Colon (tissue), 2 donors: ENCODE results near the gene FBH1.
"Not testable (repeated sequence)": the region's sequence is repeated elsewhere in the genome, so short reads cannot be mapped to it uniquely, and the experiment has no call there.

Experiments used
- FAIRE-seq: peaks from 2 replicates; lab custom pipeline; 2012; peaks lifted over from hg19 to GRCh38; lab: Jason Lieb, UNC
- donor health status: control.
- donor health status: control.

The FBH1 gene

DNA sequence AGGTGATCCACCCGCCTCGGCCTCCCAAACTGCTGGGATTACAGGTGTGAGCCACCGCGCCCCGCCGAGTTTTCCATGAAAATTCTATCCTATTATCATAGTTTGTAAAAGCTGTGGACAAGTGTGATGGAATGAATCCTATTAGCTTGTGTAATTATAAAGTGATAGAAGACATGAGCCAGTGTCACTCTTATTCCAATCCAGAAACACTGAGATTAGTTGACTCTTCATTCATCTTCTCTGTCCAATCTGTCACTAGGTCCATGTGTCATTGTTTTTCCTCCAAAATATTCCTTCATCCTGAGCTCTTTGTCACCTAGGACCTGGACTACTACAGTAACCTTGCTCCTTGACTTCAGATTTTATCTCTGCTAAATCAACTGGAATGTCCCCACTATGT lies 13.5 kb downstream of the FBH1 start:
- FAIRE-seq = no peak

DNA sequence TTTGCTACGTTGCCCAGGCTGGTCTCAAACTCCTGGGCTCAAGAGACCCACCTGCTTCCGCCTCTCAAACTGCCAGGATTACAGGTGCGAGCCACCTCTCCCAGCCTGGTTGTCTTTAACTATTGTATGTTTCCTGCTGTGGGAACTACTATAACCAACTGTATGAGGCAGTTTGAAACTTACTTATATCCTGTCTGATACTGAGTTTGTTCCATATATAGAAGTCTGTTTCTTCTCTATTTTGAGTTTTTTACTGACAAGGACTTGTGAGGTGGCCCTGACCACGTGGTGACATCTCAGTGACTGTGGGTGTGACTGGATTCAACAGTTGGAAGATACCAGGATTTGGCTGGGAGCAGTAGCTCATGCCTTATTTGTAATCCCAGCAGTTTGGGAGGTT lies 14.2 kb downstream of the FBH1 start:
- FAIRE-seq = no peak

DNA sequence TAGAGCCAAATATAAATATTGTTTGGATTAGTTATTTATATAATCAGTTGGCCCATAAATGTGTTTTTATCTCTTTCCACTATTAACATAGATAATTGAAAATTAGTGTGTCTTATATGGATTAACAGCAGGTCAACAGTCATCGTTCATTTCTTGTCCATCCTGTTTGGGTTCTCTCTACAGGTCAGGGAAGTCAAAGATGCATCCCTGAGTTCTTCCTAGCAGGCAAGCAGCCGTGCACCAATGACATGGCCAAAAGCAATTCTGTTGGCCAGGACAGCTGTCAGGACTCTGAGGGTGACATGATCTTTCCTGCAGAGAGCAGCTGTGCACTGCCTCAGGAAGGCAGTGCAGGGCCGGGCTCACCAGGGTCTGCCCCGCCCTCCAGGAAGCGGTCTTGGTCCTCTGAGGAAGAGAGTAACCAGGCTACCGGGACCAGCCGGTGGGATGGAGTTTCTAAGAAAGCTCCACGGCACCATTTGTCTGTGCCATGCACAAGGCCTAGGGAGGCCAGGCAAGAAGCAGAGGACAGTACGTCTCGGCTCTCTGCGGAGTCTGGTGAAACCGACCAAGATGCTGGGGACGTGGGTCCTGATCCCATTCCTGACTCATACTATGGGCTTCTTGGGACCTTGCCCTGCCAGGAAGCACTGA lies 15.9 kb downstream of the FBH1 start:
- FAIRE-seq = no peak

DNA sequence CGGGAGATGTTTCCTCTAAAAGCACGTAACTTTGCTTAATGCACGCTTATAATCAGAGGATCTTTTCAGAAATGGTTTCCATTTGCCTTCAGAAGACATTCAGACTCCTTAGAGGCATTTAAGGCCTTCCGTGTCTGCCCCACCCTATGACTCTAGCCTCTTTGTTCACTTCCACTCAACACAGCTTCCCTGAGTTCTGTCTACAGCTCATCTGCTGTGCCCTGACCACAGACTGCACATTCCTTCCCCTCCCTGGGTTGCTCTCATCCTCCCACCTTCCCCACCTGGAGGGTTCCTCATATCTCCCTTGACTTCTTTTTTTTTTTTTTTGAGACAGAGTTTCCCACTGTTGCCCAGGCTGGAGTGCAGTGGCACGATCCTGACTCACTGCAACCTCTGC lies 16.6 kb downstream of the FBH1 start:
- no peak for FAIRE-seq

DNA sequence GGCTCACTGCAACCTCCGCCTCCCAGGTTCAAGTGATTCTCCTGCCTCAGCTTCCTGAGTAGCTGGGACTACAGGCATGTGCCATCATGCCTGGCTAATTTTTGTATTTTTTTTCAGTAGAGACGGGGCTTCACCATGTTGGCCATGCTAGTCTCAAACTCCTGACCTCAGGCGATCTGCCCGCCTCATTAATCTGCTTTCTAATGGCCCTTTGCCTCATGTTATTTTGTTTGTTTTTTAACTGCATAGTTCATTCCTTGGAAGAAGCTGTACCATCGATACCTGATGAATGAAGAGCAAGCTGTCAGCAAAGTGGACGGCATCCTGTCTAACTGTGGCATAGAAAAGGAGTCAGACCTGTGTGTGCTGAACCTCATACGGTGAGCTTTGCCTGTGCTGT lies 18.6 kb downstream of the FBH1 start:
- not testable (repeated sequence) for FAIRE-seq

DNA sequence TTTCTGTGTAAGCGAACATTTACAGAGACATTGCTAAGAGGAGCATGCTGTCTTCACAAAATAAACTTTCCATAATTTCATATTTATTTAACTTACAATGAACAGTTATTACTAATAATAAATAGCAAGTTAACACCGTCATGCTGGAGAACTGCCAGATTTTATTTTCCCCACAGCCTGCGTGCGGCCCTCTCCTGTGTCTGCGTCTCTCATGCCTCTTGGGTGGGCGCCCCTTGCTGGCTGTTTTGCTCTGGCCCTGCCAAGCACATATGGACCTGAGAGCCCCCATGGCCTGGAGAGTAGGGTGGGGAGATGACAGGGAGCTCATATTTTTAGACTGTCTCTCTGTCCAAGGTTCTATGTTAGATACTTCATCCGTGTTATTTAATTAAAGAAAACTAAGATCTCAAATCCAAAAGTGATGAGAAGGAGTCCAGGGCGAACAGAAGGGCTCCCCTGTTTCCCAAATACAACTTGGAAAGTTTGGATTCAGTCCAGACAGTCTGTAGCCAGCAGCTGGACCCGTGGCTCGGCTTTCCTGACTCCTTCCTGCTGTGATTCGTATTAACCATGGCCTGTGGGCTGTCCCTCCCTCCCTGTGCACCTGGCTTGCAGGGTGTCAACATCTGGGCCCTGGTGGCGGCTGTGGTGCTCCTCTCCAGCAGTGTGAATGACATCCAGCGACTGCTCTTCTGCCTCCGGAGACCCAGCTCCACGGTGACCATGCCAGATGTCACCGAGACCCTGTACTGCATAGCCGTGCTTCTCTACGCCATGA lies 20.5 kb downstream of the FBH1 start:
- no peak for FAIRE-seq

DNA sequence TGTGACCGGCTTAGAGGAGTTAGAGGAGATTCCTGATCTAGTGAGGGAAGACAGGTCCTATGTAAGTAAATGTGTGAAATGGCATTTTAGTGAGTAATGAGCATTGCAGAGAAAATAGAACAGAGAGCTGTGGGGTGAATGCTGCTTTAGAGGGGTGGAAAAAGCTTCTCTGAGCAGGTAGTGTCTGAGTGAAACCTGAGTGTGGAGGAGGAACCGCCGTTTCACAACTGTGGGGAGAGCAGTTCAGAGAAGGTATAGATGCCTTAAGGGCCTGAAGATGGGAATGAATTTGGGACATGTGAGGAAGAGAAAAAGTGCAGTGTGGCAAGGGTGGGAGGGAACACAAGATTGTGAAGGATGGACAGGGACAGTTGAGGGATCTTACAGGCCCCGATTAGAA lies 21.6 kb downstream of the FBH1 start:
- no peak for FAIRE-seq

DNA sequence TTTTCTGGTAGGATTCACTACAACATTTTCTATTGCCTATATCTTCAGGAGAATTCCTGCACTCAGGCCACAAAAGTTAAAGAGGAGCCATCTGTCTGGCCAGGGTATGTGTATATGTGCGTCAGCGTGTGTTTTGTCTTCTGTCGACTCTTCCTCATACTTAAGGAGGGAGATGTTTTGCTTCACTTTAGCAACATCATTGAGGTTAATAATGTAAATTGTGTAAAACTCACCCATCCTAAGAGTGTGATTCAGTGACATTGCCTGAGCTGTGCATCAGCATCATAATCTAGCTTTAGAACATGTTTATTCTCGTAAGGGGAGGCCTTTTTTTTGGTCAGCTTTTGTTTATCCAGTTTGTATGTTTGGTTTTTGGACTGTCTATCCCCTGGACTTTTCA lies 23.7 kb downstream of the FBH1 start:
- no peak for FAIRE-seq

DNA sequence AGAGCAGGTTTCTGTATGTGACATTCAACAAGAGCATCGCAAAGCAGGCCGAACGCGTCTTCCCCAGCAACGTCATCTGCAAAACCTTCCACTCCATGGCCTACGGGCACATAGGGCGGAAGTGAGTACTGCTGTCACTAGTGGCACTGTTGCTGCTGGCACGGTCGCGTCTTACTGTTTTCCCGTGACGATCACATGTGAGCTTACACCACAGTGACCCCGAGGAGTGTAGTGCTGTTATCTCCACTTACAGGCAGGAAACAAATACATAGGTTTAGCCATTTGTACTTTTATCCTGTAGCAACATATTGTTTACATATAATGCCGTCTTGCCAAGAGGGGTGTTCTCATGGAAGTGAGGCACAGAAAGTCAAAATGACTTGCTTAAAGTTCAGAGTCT lies 25.4 kb downstream of the FBH1 start:
- no peak for FAIRE-seq

DNA sequence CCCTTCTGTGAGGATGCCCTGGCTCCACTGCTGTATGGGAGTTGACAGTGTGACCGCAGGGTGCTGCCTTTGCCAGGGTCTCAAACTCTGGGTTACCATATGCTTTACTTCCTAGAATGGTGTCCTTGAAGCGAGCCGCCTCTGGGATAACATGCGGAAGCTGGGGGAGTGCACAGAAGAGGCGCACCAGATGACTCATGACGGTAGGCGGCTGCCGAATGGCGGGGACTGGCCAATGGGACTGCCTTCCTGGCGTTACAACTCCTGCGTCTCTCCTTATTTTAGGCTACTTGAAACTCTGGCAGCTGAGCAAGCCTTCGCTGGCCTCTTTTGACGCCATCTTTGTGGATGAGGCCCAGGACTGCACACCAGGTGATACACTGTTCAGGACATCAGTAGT lies 27.3 kb downstream of the FBH1 start:
- no peak for FAIRE-seq

DNA sequence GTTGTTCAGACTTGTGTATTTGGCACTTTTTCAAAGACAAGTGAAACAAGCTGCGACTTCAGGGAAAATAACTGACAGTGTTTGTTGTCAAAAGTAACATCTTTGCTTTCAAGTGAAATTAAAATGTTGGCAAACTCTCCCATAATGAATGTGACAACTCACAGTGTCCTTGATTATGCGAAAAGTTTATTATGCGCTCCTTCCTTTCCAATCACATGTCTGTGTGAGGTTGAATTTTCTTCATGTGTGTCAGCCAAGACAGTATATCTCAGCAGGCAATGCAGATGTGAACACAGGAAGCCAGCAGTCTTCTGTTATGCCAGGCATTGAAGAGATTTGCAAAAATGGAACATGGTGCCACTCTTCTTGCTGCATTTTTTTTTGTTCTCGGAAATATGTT lies 28.7 kb downstream of the FBH1 start:
- no peak for FAIRE-seq

DNA sequence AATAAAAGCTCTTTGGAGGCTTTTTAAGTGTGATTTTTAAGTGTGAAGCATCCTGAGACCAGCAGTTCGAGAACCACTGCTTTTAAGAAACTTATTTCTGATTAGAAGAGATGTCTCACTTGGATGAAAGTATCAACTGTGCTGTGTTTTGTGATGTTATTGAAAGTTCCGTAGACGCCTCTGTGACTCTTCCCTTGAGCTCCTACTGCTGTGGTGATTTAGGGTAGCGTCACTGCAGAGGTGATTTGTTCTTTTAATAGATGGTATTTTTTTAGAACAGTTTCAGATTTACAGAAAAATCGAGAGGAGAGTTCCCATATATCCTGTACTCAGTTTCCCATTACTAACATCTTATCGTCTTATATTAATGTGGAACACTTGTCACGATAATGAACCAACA lies 29.5 kb downstream of the FBH1 start:
- no peak for FAIRE-seq

DNA sequence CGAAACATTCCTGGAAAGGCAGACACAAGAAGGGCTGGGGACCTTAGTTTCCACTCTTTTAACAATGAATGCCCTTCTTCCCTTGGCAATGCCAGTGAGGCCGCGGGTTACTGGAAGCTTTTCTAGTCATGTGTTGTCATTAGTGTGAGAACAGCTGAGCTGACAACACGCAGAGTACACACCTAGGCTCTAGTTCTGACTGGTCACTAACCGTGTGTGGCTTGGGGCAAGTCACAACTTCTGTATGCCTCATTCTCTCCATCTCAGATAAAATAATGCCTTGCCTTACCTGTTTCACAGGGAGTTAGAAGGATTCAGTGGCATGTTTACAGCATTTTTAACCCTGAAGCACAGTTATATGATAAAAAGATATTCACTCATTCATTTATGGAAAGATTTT lies 31.7 kb downstream of the FBH1 start:
- FAIRE-seq = no peak

DNA sequence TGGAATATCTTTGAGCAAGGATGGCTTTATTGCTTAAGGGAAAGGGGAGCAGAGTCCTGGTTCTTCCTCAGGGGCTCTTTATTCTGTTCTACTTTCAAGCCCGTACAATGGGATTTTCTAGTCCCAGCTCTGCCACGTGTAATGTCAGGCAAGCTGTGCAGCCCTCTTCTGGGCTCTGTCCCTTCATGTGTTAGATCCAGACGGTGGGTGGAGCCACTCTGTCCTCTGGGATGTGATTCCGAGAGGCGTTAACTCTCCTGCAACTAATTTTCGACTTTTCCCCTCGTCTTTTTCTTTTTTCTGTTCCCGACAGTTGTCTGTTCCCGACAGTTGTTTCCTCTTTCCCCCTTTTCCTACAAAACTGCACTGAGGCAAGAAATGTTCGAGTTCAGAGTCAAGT lies 34.8 kb downstream of the FBH1 start:
- FAIRE-seq = no peak

DNA sequence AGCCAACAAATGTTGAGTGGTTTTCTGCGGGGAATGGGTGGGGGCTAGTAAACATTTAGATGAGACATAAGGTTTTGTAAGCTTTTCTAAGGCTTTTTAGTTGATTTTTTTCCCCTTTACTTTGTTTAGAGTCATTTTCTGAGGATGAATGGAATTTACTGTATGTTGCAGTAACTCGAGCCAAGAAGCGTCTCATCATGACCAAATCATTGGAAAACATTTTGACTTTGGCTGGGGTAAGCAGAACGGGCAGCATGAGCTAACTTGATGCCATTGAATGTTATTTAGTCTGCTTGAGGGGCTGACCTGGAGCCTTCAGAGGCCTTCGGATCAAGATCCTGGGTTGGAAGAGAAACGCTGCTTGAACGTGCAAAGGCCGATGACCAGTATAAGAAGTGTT lies 37.3 kb downstream of the FBH1 start:
- no peak for FAIRE-seq

DNA sequence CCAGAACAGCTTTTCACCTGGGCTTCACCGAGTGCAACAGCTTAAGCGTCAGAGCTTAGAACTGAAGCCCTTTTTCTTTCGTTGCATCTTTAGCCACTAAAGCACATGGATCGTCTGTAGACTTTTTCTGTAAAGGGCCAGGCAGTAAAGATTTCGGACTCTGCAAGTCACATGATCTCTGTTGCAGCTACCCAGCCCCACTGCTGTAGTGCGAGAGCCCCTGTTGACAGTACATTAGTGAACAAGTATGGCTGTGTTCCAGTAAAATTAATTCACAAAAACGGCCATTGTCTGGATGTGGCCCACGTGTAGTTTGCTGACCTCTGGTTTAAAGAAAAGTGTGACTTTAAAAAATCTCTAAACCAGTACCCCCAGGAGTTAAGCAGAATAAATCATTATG lies 39.4 kb downstream of the FBH1 start:
- FAIRE-seq = no peak

DNA sequence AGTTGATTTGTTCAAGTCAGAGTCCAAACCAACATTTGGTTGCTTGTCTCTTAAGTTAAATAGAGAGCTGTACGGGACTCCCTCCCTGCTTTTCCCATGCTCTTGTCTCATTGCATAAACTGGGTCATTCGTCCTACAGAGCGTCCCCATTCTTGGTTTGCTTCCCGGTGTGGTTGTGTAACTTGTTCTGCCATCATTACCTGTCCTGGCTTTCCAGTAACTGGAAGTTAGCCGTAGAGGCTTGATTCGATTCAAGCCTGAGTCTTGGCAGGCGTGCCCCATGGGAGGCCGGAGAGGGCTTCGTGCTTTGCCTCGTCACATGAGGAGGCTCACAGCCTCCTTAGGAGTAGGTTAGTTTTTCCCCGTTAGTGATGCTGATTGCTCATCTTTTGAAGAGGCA lies 40.2 kb downstream of the FBH1 start:
- FAIRE-seq = no peak

DNA sequence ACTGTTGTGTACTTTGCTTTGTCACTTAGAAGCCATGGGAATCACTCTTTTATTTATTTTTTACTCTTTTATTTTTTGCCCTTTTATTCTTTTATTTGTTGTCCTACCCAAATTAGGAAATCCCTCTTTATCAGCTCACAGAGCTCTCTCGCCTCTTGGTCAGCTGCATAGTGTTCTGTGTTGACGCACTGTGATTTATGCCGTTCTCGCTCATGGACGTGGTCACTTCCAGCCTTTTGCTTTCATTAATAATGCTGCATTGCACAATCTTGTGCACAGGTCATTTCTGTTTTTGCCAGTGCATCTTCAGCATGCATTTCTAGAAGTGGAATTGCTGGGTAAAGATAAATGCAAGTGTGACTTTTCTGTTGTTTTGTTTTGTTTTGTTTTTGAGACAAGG lies 42.3 kb downstream of the FBH1 start:
- FAIRE-seq = no peak

DNA sequence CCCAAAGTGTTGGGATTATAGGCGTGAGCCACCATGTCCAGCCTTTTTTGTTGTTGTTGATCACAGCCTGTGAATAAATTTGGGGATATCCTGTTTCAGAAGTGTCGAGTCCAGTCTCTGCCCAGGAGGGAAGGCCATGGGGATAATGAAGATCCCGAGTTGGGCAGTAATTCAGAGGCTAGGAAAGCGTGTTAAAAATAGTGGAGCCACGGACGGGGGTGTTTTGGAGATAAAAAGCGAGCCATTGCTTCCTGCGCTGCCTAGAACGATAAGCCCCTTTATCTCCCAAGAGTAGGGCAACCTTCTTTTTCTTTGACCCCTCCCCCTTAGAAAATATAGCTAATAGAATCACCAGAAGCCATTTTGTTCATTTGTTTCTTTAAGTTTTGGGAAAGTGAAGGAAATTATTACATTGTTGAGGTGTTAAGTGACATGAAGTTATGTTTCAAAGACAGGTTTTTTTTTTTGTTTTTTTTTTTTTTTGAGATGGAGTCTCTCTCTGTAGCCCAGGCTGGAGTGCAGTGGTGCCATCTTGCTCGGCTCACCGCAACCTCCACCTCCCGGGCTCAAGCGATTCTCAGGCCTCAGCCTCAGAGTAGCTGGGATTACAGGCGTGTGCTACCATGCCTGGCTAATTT lies 44.0 kb downstream of the FBH1 start:
- FAIRE-seq = no peak

DNA sequence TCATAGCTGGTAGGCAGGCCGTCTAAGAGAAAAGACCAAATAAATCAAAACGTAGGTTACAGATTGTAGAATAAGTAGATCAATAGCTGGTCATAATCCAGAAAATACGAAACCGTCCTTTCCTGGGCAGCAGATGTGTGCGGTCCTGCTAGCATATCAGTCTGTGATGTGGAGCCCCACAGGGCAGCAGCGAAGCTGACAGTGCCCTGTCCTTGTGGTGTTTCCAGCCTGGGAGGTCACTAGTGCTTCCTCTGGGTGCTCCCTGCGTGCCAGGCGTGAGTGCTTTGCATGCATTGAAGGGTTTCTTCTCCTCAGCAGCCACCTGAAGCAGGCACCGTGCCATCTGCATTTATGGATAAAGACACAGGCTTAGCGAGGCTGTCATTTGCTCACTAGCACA lies 45.6 kb downstream of the FBH1 start:
- FAIRE-seq = no peak

DNA sequence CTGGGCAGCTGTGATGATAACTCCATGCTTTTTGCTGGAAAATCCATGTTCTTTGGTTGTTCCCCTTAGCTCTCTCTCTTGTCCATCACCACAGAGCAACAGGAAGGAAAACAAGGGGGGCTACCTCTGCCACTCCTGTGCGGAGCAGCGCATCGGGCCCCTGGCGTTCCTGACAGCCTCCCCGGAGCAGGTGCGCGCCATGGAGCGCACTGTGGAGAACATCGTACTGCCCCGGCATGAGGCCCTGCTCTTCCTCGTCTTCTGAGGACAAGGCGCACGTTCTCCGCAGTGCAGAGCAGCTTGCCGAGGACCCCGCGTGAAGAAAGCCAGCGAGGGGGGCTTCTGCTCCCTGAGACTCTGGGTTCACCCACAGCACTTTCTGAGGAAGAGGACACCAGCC lies 47.0 kb downstream of the FBH1 start:
- no peak for FAIRE-seq

DNA sequence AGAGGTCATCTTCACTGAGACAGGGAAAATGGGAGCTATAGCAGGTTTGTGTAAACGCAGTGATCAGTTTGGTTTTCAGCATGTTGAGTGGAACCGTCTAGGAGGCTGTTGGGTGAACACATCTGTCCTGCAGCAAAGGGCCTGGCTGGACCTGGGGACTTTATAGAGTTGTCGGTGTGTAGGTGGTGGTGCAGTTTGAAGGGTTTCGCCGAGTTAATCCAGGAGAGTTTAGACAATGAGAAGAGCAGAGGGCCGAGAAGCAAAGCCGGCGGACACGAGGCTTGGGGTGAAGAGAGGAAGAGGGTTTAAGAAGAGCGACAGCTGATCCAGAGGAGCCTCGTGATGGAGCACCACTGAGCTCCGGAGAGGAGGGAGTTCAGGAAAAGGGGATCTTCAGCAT lies 48.2 kb downstream of the FBH1 start:
- no peak for FAIRE-seq

DNA sequence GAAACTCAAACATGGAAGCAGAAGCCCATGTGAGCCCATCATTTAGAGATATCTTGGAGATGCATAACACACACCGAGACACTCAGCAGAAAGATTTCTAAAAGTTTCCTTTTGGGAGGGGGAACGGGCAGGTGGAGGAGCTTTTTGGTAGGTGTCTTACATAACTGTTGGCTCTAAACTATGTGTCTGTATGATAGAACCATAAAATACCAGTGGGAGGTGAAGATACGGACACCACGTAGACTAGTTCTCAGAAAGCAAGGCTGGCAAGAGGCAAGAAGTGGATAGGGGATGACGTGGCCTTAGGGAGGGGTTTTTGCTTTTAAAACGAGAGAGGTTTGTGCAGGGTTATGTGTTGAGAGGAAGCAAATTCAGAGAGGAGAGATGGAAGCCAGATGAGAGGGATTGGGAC lies 50.8 kb downstream of the FBH1 start:
- no peak for FAIRE-seq

DNA sequence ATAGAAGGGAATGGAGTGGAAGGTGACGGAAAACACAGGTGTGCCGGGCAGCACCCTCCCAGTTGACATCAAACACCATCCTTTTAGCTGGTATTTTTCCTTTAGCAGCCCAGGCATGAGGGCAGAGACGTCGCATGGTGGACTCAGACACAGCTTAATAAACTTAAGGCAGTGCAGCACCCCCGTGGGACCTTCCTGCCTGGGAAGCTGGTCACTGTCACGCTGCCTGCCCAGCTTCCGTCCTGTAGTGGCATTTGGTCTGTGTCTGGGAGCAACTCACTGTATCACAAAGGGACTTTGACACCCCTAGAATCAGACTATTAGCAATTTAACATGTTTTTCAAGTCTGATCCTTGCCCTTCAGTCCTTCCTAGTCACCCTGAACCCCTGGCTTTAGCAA lies 51.5 kb downstream of the FBH1 start:
- no peak for FAIRE-seq
